ENCODE data around the gene GRPEL2.

- TF ChIP-seq POLR2A (IDR thresholded peaks at IDR 0.05; ENCODE audit: extremely low read depth, insufficient read length) (no peak), MAX (IDR thresholded peaks at IDR 0.05; ENCODE audit: low read depth, low read length) (no peak), CTCF (IDR thresholded peaks at IDR 0.05; ENCODE audit: low read depth, low read length) (no peak), MYC (IDR thresholded peaks at IDR 0.05; ENCODE audit: low read depth, low read length) (no peak)
Observed at GRCh38 chr5:149400304-149400703, 55.0 kb downstream of the GRPEL2 start.

Measured in NB4 (cell line).